Gastrocnemius medialis (tissue), 4 donors: ENCODE measurements around the gene ARL15. TPM values are rescaled to one million over a fixed set of nuclear protein-coding genes. Genes with fewer than 3 reads are reported as not detected.

Source experiments
- ATAC-seq, 2 donors: fragments of 150-250 bp; one replicate each; pipeline ENCODE4 v1.9.1; 2016
- DNase-seq, 2 donors: peaks; one replicate each; pipeline ENCODE4 v3.0.0-alpha.2; 2019
- H3K27ac ChIP-seq, 4 donors: fragments of 200-600 bp; sonication (generic); 1 replicate in 1 of 4; 2 replicates in 3 of 4; pipeline ENCODE4 v1.5.1; 2016 to 2018; ENCODE audit warnings: mild to moderate bottlenecking in 2 of 4, moderate library complexity in 1 of 4
- H3K27me3 ChIP-seq, 3 donors: fragments of 200-600 bp; sonication (generic) in 2 of 3; 1 replicate in 1 of 3; 2 replicates in 2 of 3; pipeline versions ENCODE4 v1.5.1 to v1.6.0; 2016 to 2019; ENCODE audit warnings: mild to moderate bottlenecking in 1 of 3, moderate library complexity in 1 of 3
- H3K36me3 ChIP-seq, 2 donors: fragments of 200-600 bp; sonication (generic) in 1 of 2; one replicate each; pipeline ENCODE4 v1.5.1; 2017 to 2018
- H3K4me1 ChIP-seq, 2 donors: fragments of 200-600 bp; sonication (generic) in 1 of 2; one replicate each; pipeline ENCODE4 v1.5.1; 2016 to 2017; ENCODE audit warnings: mild to moderate bottlenecking in 2 of 2
- H3K4me3 ChIP-seq, 4 donors: fragments of 200-600 bp; sonication (generic) in 3 of 4; 1 replicate in 1 of 4; 2 replicates in 3 of 4; pipeline ENCODE4 v1.5.1; 2016 to 2019; ENCODE audit warnings: mild to moderate bottlenecking in 2 of 4
- H3K9me3 ChIP-seq, 3 donors: fragments of 200-600 bp; sonication (generic) in 2 of 3; 1 replicate in 1 of 3; 2 replicates in 2 of 3; pipeline ENCODE4 v1.5.1; 2016 to 2019
- CTCF ChIP-seq, 5 experiments: fragments of 450-650 bp in 3 of 5; fragments of 200-600 bp in 2 of 5; sonication (generic) in 2 of 5; IDR thresholded peaks in 4 of 5; conservative IDR thresholded peaks in 1 of 5; 1 replicate in 4 of 5; 2 replicates in 1 of 5; pipeline ENCODE4 v1.5.1; 2016 to 2019; ENCODE audit warnings: antibody characterized with exemption in 5 of 5, mild to moderate bottlenecking in 3 of 5, moderate library complexity in 3 of 5
- POLR2A ChIP-seq, 2 donors: fragments of 450-650 bp; IDR thresholded peaks; one replicate each; pipeline ENCODE4 v1.6.1; 2017; ENCODE audit warnings: antibody characterized with exemption in 2 of 2, mild to moderate bottlenecking in 2 of 2, moderate library complexity in 2 of 2
- in situ Hi-C, 4 donors: fragments of 200-750 bp; cut with MboI; loops; one replicate each; pipeline versions ENCODE4 v1.15.0 to v1.8.0; 2017; ENCODE audit warnings: low sequenced_read_pairs in 4 of 4
- intact Hi-C: fragments of 100-400 bp; cut with DNase I; formaldehyde crosslinking; loops from one replicate; pipeline ENCODE4 v1.15.1; 2023; ENCODE audit warnings: low total_unique reads
- total RNA-seq, 4 donors: library from RNA; depleted of rRNA; stranded (reverse); fragments of >200 nt; gene quantifications; one replicate each; pipeline versions ENCODE4 v1.1.0 to v1.2.3, GENCODE V29; 2016

The ARL15 gene
- total RNA-seq, 4 donors from 2014 or later: 1.7 to 5.5 (median 3.2) TPM

DNA sequence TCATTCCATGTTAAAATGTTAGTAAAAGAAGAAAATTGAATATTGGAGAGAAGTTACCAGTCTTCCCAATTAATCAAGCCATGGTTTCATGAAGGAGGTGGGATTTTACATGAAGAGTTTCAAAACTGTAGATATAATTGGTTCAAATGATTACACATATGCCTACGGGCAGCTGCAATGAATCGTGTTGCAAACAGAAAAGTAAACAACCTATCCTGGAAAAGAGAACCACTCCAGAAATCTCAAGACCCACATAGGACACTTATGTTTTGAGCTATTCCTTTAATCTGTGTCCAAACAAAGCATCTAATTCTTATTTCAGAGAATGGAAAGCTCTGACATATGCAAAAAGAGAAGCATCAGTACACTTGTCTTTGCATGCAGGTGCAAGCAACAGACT lies 409.7 kb downstream of the ARL15 start:
- DNase-seq (no peak), ATAC-seq (no peak)
- TF ChIP-seq POLR2A (IDR thresholded peaks at IDR 0.05): no peak
- TF ChIP-seq CTCF (IDR thresholded peaks at IDR 0.05 in 4 of 5, conservative IDR thresholded peaks at IDR 0.05 in 1 of 5): no peak
- in situ Hi-C loops (no loop called here), intact Hi-C loops (no loop called here)
- no peaks in the 10 kb centered on the region for H3K27me3 ChIP-seq
- no peak overlapping the region for H3K4me3 ChIP-seq
- H3K9me3 ChIP-seq: no peaks in the 10 kb centered on the region
- no peaks in the 10 kb centered on the region for H3K36me3 ChIP-seq
- H3K4me1 ChIP-seq: no peaks in the 10 kb centered on the region
- H3K27ac ChIP-seq: no peak overlapping the region

DNA sequence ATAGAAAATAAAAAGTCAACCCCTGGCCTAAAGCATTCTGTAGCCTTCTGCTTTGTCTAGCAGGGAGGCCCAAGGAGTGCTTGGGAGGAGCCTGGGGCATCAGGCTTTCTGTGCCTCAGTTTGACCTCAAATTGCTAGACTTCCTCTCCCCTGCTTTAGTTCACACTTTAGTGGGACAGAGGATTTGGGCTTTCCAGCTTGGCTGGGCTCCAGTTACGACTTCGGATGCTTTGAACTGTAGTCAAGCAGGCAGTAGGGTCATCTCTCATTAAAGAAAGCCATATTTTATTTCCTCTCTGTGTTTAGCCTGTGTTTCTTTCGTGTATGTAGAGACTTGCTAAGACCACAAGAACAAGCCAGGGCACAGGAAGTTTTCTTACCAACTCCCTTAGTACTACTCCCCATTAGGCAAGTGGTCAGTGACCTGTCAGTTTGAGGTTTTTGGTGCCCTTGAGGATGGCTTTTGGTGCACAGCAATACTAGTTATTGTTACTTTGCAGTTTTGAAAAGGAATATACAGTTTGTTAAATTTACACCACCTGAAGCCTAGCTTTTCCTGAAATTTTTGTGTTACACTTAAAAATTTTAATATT lies 415.2 kb downstream of the ARL15 start:
- ATAC-seq (no peak), DNase-seq (no peak)
- no peak overlapping the region for H3K27ac ChIP-seq
- H3K27me3 ChIP-seq: no peaks in the 10 kb centered on the region
- no peak for TF ChIP-seq POLR2A (IDR thresholded peaks at IDR 0.05)
- TF ChIP-seq CTCF (IDR thresholded peaks at IDR 0.05 in 4 of 5, conservative IDR thresholded peaks at IDR 0.05 in 1 of 5): no peak
- in situ Hi-C loops (no loop called here), intact Hi-C loops (no loop called here)
- H3K4me3 ChIP-seq: no peak overlapping the region
- H3K36me3 ChIP-seq: no peaks in the 10 kb centered on the region
- H3K4me1 ChIP-seq: no peaks in the 10 kb centered on the region
- H3K9me3 ChIP-seq: no peaks in the 10 kb centered on the region

DNA sequence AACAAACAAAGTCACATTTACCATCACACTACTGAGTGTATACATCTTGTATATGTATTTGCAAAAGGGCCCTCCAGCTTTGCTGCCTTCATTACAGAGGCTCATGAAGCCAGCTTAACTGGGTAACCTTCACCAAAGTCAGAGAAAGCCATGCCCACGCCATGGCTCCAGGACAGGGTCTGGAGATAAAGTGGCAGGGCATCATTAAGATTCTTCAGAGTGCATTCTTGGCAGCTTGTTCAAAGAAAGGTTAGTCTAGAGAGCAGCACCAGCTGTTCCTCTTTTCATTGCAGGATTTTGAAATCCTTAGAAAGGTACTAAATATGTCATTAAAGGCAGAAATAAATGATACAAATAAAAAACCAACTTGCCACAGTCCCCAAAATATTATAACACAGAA lies 416.7 kb downstream of the ARL15 start:
- Histone ChIP-seq H3K4me1 (no peaks in the 10 kb centered on the region), H3K36me3 (no peaks in the 10 kb centered on the region), H3K4me3 (no peak overlapping the region), H3K27ac (no peak overlapping the region), H3K27me3 (no peaks in the 10 kb centered on the region), H3K9me3 (no peaks in the 10 kb centered on the region)
- in situ Hi-C loops: no loop called here
- ATAC-seq (no peak), DNase-seq (no peak)
- intact Hi-C loops: no loop called here
- TF ChIP-seq POLR2A (IDR thresholded peaks at IDR 0.05) (no peak), CTCF (IDR thresholded peaks at IDR 0.05 in 4 of 5, conservative IDR thresholded peaks at IDR 0.05 in 1 of 5) (no peak)

DNA sequence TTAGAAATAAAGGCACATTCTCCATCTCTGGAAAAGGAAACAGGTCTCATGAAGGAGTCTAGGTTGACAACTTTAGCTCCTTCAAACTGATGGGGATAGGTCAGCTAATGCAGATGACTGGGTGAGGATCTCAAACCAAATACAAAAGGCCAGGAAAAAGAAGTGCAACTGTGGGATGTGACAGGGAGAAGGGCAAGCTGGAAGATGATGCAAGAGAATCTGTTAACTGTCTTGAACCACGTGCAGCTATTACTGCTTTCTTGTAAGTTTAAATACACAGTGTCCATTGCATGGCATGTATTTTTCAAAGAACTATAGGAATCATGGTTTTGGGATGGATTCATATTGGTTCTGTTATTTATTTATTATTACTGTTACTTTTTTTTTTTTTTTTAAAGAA lies 418.1 kb downstream of the ARL15 start:
- intact Hi-C loops (no loop called here), in situ Hi-C loops (no loop called here)
- TF ChIP-seq POLR2A (IDR thresholded peaks at IDR 0.05) (no peak), CTCF (IDR thresholded peaks at IDR 0.05 in 4 of 5, conservative IDR thresholded peaks at IDR 0.05 in 1 of 5) (no peak)

DNA sequence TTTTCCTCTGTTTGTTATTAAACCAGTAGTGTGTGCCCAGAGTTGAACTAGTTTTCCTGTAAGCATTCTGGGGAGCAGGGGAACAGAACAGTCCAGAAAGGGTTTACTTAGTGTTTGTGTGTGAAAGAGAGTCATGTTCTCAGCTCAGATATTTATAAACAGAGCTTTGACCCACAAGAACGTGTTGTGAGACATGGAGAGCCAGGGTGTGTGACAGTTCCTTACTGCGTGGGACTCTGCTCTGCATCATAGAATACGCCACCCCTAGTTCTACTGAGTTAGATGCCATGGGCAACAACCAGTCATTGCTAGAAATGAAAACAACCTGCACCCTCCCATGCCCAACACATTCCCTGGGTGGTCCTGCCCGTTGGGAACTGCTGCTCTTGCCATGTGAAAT lies 419.2 kb downstream of the ARL15 start:
- no peak for TF ChIP-seq POLR2A (IDR thresholded peaks at IDR 0.05)
- no peak for TF ChIP-seq CTCF (IDR thresholded peaks at IDR 0.05 in 4 of 5, conservative IDR thresholded peaks at IDR 0.05 in 1 of 5)
- ATAC-seq: no peak
- in situ Hi-C loops: no loop called here
- H3K27ac ChIP-seq: no peak overlapping the region
- H3K36me3 ChIP-seq: no peaks in the 10 kb centered on the region
- no peak overlapping the region for H3K4me3 ChIP-seq
- H3K27me3 ChIP-seq: no peaks in the 10 kb centered on the region
- DNase-seq: no peak
- no peaks in the 10 kb centered on the region for H3K4me1 ChIP-seq
- intact Hi-C loops: no loop called here
- H3K9me3 ChIP-seq: no peaks in the 10 kb centered on the region

More for the DNA sequence above, 418.1 kb downstream of the ARL15 start:
- Histone ChIP-seq H3K4me1 (no peaks in the 10 kb centered on the region), H3K27me3 (no peaks in the 10 kb centered on the region), H3K4me3 (no peak overlapping the region), H3K27ac (no peak overlapping the region), H3K36me3 (no peaks in the 10 kb centered on the region), H3K9me3 (no peaks in the 10 kb centered on the region)
- ATAC-seq: no peak
- DNase-seq: no peak
